ENCODE data around the gene LDAF1.

DNA sequence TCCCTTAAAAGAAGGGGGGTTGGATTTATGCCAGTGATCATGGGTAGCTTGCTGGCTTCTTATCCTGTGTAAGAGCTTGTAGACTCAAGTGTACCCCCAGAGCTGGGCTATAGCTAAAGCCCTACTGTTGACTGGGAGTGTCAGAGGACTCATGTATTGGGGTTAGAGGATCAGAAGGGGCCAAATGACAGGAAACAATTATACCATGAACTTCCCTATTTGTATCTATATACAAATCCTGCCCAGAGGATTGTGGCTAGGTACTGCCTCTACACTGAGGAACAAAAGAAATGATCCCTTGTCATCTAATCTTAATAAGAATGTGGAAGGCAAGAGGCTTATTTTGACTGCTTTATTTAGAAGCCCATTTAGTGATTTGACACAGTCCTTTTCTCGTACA lies 38.6 kb downstream of the LDAF1 start:
- TF ChIP-seq, protein P1, sequence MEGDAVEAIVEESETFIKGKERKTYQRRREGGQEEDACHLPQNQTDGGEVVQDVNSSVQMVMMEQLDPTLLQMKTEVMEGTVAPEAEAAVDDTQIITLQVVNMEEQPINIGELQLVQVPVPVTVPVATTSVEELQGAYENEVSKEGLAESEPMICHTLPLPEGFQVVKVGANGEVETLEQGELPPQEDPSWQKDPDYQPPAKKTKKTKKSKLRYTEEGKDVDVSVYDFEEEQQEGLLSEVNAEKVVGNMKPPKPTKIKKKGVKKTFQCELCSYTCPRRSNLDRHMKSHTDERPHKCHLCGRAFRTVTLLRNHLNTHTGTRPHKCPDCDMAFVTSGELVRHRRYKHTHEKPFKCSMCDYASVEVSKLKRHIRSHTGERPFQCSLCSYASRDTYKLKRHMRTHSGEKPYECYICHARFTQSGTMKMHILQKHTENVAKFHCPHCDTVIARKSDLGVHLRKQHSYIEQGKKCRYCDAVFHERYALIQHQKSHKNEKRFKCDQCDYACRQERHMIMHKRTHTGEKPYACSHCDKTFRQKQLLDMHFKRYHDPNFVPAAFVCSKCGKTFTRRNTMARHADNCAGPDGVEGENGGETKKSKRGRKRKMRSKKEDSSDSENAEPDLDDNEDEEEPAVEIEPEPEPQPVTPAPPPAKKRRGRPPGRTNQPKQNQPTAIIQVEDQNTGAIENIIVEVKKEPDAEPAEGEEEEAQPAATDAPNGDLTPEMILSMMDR (IDR thresholded peaks at IDR 0.05; ENCODE audit: insufficient read depth, low read length): no peak
- TF ChIP-seq POLR2AphosphoS5 (IDR thresholded peaks at IDR 0.05; ENCODE audit: low read depth): no peak
- no peak for TF ChIP-seq SPI1 (IDR thresholded peaks at IDR 0.05; ENCODE audit: borderline replicate concordance, low read depth)
- no peak for TF ChIP-seq GABPA (IDR thresholded peaks at IDR 0.05; ENCODE audit: low read depth)
- TF ChIP-seq, protein P2, sequence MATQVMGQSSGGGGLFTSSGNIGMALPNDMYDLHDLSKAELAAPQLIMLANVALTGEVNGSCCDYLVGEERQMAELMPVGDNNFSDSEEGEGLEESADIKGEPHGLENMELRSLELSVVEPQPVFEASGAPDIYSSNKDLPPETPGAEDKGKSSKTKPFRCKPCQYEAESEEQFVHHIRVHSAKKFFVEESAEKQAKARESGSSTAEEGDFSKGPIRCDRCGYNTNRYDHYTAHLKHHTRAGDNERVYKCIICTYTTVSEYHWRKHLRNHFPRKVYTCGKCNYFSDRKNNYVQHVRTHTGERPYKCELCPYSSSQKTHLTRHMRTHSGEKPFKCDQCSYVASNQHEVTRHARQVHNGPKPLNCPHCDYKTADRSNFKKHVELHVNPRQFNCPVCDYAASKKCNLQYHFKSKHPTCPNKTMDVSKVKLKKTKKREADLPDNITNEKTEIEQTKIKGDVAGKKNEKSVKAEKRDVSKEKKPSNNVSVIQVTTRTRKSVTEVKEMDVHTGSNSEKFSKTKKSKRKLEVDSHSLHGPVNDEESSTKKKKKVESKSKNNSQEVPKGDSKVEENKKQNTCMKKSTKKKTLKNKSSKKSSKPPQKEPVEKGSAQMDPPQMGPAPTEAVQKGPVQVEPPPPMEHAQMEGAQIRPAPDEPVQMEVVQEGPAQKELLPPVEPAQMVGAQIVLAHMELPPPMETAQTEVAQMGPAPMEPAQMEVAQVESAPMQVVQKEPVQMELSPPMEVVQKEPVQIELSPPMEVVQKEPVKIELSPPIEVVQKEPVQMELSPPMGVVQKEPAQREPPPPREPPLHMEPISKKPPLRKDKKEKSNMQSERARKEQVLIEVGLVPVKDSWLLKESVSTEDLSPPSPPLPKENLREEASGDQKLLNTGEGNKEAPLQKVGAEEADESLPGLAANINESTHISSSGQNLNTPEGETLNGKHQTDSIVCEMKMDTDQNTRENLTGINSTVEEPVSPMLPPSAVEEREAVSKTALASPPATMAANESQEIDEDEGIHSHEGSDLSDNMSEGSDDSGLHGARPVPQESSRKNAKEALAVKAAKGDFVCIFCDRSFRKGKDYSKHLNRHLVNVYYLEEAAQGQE (IDR thresholded peaks at IDR 0.05; ENCODE audit: insufficient replicate concordance, low read depth): no peak
